CD4-positive, alpha-beta memory T cell (primary cell): Measurements from ENCODE around the gene MARCKSL1. TPM values are rescaled to one million over a fixed set of nuclear protein-coding genes. Genes with fewer than 3 reads are reported as not detected.
A peak's percentile ranks its signal among the peaks of the same experiment; 100 is the strongest.

Source experiments
- CTCF ChIA-PET: fragments of 350-600 bp; sonication (Branson Sonifier 250); formaldehyde crosslinking; loops from one replicate; lab custom pipeline; 2021; ENCODE audit warnings: inconsistent platforms; ENCODE audit not compliant: partially characterized antibody; lab: Charles Lee
- POLR2A ChIA-PET: fragments of 350-600 bp; sonication (Branson Sonifier 250); formaldehyde crosslinking; loops from one replicate; lab custom pipeline; 2021; ENCODE audit not compliant: partially characterized antibody; lab: Charles Lee
- DNase-seq, 5 donors: peaks; one replicate each; pipeline versions ENCODE4 v3.0.0 to v3.0.0-alpha.2; 2020 to 2022; ENCODE audit warnings: mixed read lengths in 1 of 5
- H3K27ac ChIP-seq: one replicate; pipeline ENCODE4 v1.7.0; 2013; ENCODE audit warnings: low read depth, low read length
- H3K27me3 ChIP-seq: 2 replicates; pipeline ENCODE4 v1.7.0; 2013; ENCODE audit warnings: mild to moderate bottlenecking, low read length, moderate library complexity; ENCODE audit not compliant: insufficient read depth
- H3K36me3 ChIP-seq: 2 replicates; pipeline ENCODE4 v1.7.0; 2013; ENCODE audit warnings: mild to moderate bottlenecking, low read length, moderate library complexity; ENCODE audit not compliant: insufficient read depth
- H3K4me1 ChIP-seq: 2 replicates; pipeline ENCODE4 v1.7.0; 2013; ENCODE audit warnings: mild to moderate bottlenecking, low read length, moderate library complexity; ENCODE audit not compliant: insufficient read depth
- H3K4me3 ChIP-seq, 2 donors: one replicate each; pipeline ENCODE4 v1.7.0; 2013; ENCODE audit warnings: low read length in 2 of 2, mild to moderate bottlenecking in 1 of 2
- H3K9me3 ChIP-seq, 2 donors: one replicate each; pipeline ENCODE4 v1.7.0; 2013; ENCODE audit warnings: low read length in 2 of 2, control low read depth in 1 of 2; ENCODE audit not compliant: control insufficient read depth in 1 of 2
- H3K27ac Mint-ChIP-seq, 7 donors: one replicate each; pipeline ENCODE4 v1.8.0; 2020 to 2021; ENCODE audit warnings: mixed read lengths in 7 of 7, mild to moderate bottlenecking in 6 of 7, inconsistent platforms in 3 of 7, moderate library complexity in 3 of 7
- H3K27me3 Mint-ChIP-seq, 2 donors: one replicate each; pipeline ENCODE4 v1.8.0; 2020 to 2021; ENCODE audit warnings: mixed read lengths in 2 of 2
- H3K36me3 Mint-ChIP-seq, 2 donors: one replicate each; pipeline ENCODE4 v1.8.0; 2020 to 2021; ENCODE audit warnings: mixed read lengths in 2 of 2, inconsistent platforms in 1 of 2, mild to moderate bottlenecking in 1 of 2
- H3K4me1 Mint-ChIP-seq, 4 donors: one replicate each; pipeline ENCODE4 v1.8.0; 2020 to 2021; ENCODE audit warnings: mixed read lengths in 4 of 4, mild to moderate bottlenecking in 1 of 4
- H3K4me3 Mint-ChIP-seq, 8 donors: one replicate each; pipeline ENCODE4 v1.8.0; 2020 to 2021; ENCODE audit warnings: mixed read lengths in 8 of 8, mild to moderate bottlenecking in 7 of 8, moderate library complexity in 6 of 8, inconsistent platforms in 3 of 8
- H3K9me3 Mint-ChIP-seq, 8 donors: one replicate each; pipeline ENCODE4 v1.8.0; 2020 to 2021; ENCODE audit warnings: mixed read lengths in 8 of 8, mild to moderate bottlenecking in 5 of 8, inconsistent platforms in 3 of 8, moderate library complexity in 1 of 8
- intact Hi-C: fragments of 100-400 bp; cut with micrococcal nuclease; formaldehyde crosslinking; loops from one replicate; pipeline ENCODE4 v1.15.1; 2023
- polyA plus RNA-seq, 2 donors: library from polyadenylated mRNA; unstranded; fragments of 300-500 nt; fragmentation: Illumina TruSeq; gene quantifications; one replicate each; pipeline ENCODE4 v1.2.3, GENCODE V29; 2021
- total RNA-seq, 2 experiments: library from RNA; stranded (reverse); gene quantifications; one replicate each; pipeline ENCODE4 v1.2.3, GENCODE V29; 2021

MARCKSL1 gene
- total and polyA plus RNA-seq, 4 experiments from 2014 or later = 46.5 to 75.9 (median 60.9) TPM

- Histone ChIP-seq H3K4me3 (no peak overlapping the region), H3K27ac (no peak overlapping the region), H3K9me3 (no peaks in the 10 kb centered on the region), H3K36me3 (no peaks in the 10 kb centered on the region), H3K4me1 (peaks cover 37% of the 10 kb centered on the region), H3K27me3 (no peaks in the 10 kb centered on the region)
- ChIA-PET CTCF (no interaction called here), POLR2A (interaction anchor here (4.6 to 8.5 kb wide), 2 partner anchors 12 to 49 kb away, joined by 91 to 173 read pairs; partner anchors contain the start of gene HDAC1)
- DNase-seq = no peak
- Mint-ChIP-seq H3K27me3 (no peaks in the 10 kb centered on the region), H3K9me3 (peaks cover 0 to 3% (median 0%) of the 10 kb centered on the region in 8 donors), H3K4me1 (peaks cover 22 to 45% (median 29%) of the 10 kb centered on the region in 4 donors), H3K27ac (peak overlapping the region in 6 of 7 donors; percentile 14 to 92 (median 64)), H3K36me3 (peaks cover 3 to 5% of the 10 kb centered on the region in 2 donors), H3K4me3 (peak overlapping the region in 3 of 8 donors; percentile 27 to 66 (median 53))
- intact Hi-C loops = no loop called here
Observed at GRCh38 chr1:32338637-32339145, 2.7 kb upstream of the MARCKSL1 start.

GRCh38 chr1:32337855-32338636 lies 2.0 kb upstream of the MARCKSL1 start:
- Mint-ChIP-seq H3K4me1 (peaks cover 26 to 44% (median 34%) of the 10 kb centered on the region in 4 donors), H3K36me3 (peaks cover 5 to 9% of the 10 kb centered on the region in 2 donors), H3K27ac (peak overlapping the region; percentile 29 to 92 (median 67)), H3K9me3 (peaks cover 0 to 3% (median 0%) of the 10 kb centered on the region in 8 donors), H3K4me3 (peak overlapping the region in 4 of 8 donors; percentile 27 to 66 (median 58)), H3K27me3 (no peaks in the 10 kb centered on the region)
- H3K4me3 ChIP-seq = no peak overlapping the region
- H3K27ac ChIP-seq = no peak overlapping the region
- ChIA-PET CTCF (interaction anchor here (1.0 to 1.2 kb wide), 3 partner anchors 8 to 90 kb away, joined by 3 to 5 read pairs (median 3); no protein-coding TSS in a partner anchor), POLR2A (interaction anchor here (0.8 to 8.5 kb wide), 9 partner anchors 12 to 122 kb away, joined by 4 to 173 read pairs (median 55); partner anchors contain the start of genes HDAC1 and LCK)
- DNase-seq = no peak
- no peaks in the 10 kb centered on the region for H3K27me3 ChIP-seq
- H3K4me1 ChIP-seq = peaks cover 40% of the 10 kb centered on the region
- H3K36me3 ChIP-seq = no peaks in the 10 kb centered on the region
- no peaks in the 10 kb centered on the region for H3K9me3 ChIP-seq
- intact Hi-C loops = loop anchor here (2.0 kb wide), 1 partner anchor 57 kb away; the partner anchor contains the start of gene BSDC1

GRCh38 chr1:32336963-32337675 lies 1.1 kb upstream of the MARCKSL1 start:
- Mint-ChIP-seq H3K4me1 (peaks cover 26 to 44% (median 34%) of the 10 kb centered on the region in 4 donors), H3K27me3 (no peaks in the 10 kb centered on the region), H3K9me3 (peaks cover 0 to 3% (median 0%) of the 10 kb centered on the region in 8 donors), H3K4me3 (peak overlapping the region; percentile 43 to 76 (median 70)), H3K27ac (peak overlapping the region in 6 of 7 donors; percentile 54 to 92 (median 76)), H3K36me3 (peaks cover 5 to 16% of the 10 kb centered on the region in 2 donors)
- CTCF ChIA-PET = interaction anchor here (1.0 to 2.1 kb wide), 7 partner anchors 9 to 96 kb away, joined by 3 to 13 read pairs (median 5); no protein-coding TSS in a partner anchor
- Histone ChIP-seq H3K9me3 (no peaks in the 10 kb centered on the region), H3K36me3 (peaks cover 6% of the 10 kb centered on the region), H3K4me3 (no peak overlapping the region), H3K27ac (no peak overlapping the region), H3K4me1 (peaks cover 40% of the 10 kb centered on the region), H3K27me3 (no peaks in the 10 kb centered on the region)
- intact Hi-C loops = loop anchor here (1.0 to 2.0 kb wide), 2 partner anchors 14 to 58 kb away; partner anchors contain the start of gene BSDC1
- DNase-seq = peak in 4 of 5 donors; percentile 46 to 89 (median 57)
- POLR2A ChIA-PET = interaction anchor here (0.8 to 8.5 kb wide), 20 partner anchors 13 to 121 kb away, joined by 3 to 173 read pairs (median 8); partner anchors contain the start of genes BSDC1, HDAC1 and LCK

GRCh38 chr1:32336591-32336932 lies 529 bp upstream of the MARCKSL1 start:
- H3K36me3 Mint-ChIP-seq = peaks cover 10 to 21% of the 10 kb centered on the region in 2 donors
- DNase-seq = no peak
- no peak overlapping the region for H3K27ac ChIP-seq
- no peaks in the 10 kb centered on the region for H3K9me3 ChIP-seq
- peaks cover 12% of the 10 kb centered on the region for H3K36me3 ChIP-seq
- H3K27me3 ChIP-seq = no peaks in the 10 kb centered on the region
- peaks cover 40% of the 10 kb centered on the region for H3K4me1 ChIP-seq
- H3K4me1 Mint-ChIP-seq = peaks cover 26 to 44% (median 34%) of the 10 kb centered on the region in 4 donors
- ChIA-PET POLR2A (interaction anchor here (0.8 to 8.5 kb wide), 39 partner anchors 9 to 314 kb away, joined by 3 to 173 read pairs (median 6); partner anchors contain the start of genes BSDC1, CCDC28B, EIF3I and FAM229A), CTCF (interaction anchor here (0.7 to 2.1 kb wide), 16 partner anchors 9 to 124 kb away, joined by 3 to 13 read pairs (median 5); partner anchors contain the start of genes BSDC1 and LCK)
- peaks cover 0 to 3% (median 0%) of the 10 kb centered on the region in 8 donors for H3K9me3 Mint-ChIP-seq
- H3K27me3 Mint-ChIP-seq = no peaks in the 10 kb centered on the region
- H3K27ac Mint-ChIP-seq = peak overlapping the region in 6 of 7 donors; percentile 54 to 92 (median 66)
- peak overlapping the region in 1 of 2 donors; percentile 45 for H3K4me3 ChIP-seq
- intact Hi-C loops = loop anchor here (1.0 to 2.0 kb wide), 2 partner anchors 15 to 58 kb away; partner anchors contain the start of gene BSDC1
- H3K4me3 Mint-ChIP-seq = peak overlapping the region; percentile 62 to 81 (median 72)

- CTCF ChIA-PET = interaction anchor here (1.0 to 2.1 kb wide), 12 partner anchors 11 to 123 kb away, joined by 3 to 13 read pairs (median 7); no protein-coding TSS in a partner anchor
- H3K36me3 Mint-ChIP-seq = peaks cover 19 to 32% of the 10 kb centered on the region in 2 donors
- Histone ChIP-seq H3K27ac (peak overlapping the region; percentile 45), H3K27me3 (no peaks in the 10 kb centered on the region), H3K36me3 (peaks cover 22% of the 10 kb centered on the region), H3K4me1 (peaks cover 40% of the 10 kb centered on the region), H3K4me3 (peak overlapping the region in 1 of 2 donors; percentile 48), H3K9me3 (no peaks in the 10 kb centered on the region)
- intact Hi-C loops = loop anchor here (1.0 to 2.0 kb wide), 6 partner anchors 15 to 120 kb away; partner anchors contain the start of gene HDAC1
- H3K4me3 Mint-ChIP-seq = peak overlapping the region in 6 of 8 donors; percentile 48 to 86 (median 84)
- POLR2A ChIA-PET = interaction anchor here (0.6 to 8.5 kb wide), 39 partner anchors 13 to 315 kb away, joined by 3 to 173 read pairs (median 6); partner anchors contain the start of genes BSDC1, CCDC28B, FAM229A and HDAC1
- no peak for DNase-seq
- H3K9me3 Mint-ChIP-seq = peaks cover 0 to 3% (median 0%) of the 10 kb centered on the region in 8 donors
- peaks cover 26 to 44% (median 35%) of the 10 kb centered on the region in 4 donors for H3K4me1 Mint-ChIP-seq
- H3K27ac Mint-ChIP-seq = no peak overlapping the region
- H3K27me3 Mint-ChIP-seq = no peaks in the 10 kb centered on the region
Observed at GRCh38 chr1:32335535-32335789, 571 bp downstream of the MARCKSL1 start.

- H3K9me3 ChIP-seq = no peaks in the 10 kb centered on the region
- H3K36me3 ChIP-seq = peaks cover 25% of the 10 kb centered on the region
- Mint-ChIP-seq H3K27me3 (no peaks in the 10 kb centered on the region), H3K36me3 (peaks cover 21 to 37% of the 10 kb centered on the region in 2 donors), H3K27ac (peak overlapping the region; percentile 31 to 95 (median 83)), H3K9me3 (peaks cover 0 to 3% (median 0%) of the 10 kb centered on the region in 8 donors), H3K4me1 (peaks cover 26 to 44% (median 35%) of the 10 kb centered on the region in 4 donors), H3K4me3 (peak overlapping the region; percentile 83 to 92 (median 87))
- H3K27me3 ChIP-seq = no peaks in the 10 kb centered on the region
- peak overlapping the region; percentile 29 to 48 for H3K4me3 ChIP-seq
- peak; percentile 67 to 71 (median 68) for DNase-seq
- POLR2A ChIA-PET = interaction anchor here (0.6 to 8.5 kb wide), 34 partner anchors 12 to 227 kb away, joined by 3 to 173 read pairs (median 8); partner anchors contain the start of genes BSDC1, CCDC28B, HDAC1 and KPNA6
- H3K27ac ChIP-seq = peak overlapping the region; percentile 45
- peaks cover 40% of the 10 kb centered on the region for H3K4me1 ChIP-seq
- CTCF ChIA-PET = interaction anchor here (1.1 to 2.1 kb wide), 7 partner anchors 12 to 121 kb away, joined by 3 to 13 read pairs (median 7); no protein-coding TSS in a partner anchor
- intact Hi-C loops = loop anchor here (1.0 to 2.0 kb wide), 6 partner anchors 14 to 120 kb away; partner anchors contain the start of gene HDAC1
Observed at GRCh38 chr1:32334864-32335534, 1.0 kb downstream of the MARCKSL1 start.
